Neural cell (in vitro differentiated cells): ENCODE data around the gene STX7. TPM values are rescaled to one million over a fixed set of nuclear protein-coding genes. Genes with fewer than 3 reads are reported as not detected.

ENCODE experiments used
- H2AFZ ChIP-seq: fragments of 200-600, 300-800 bp; sonication (generic), shearing (Covaris generic); 2 replicates; pipeline ENCODE4 v1.6.0; 2014; ENCODE audit warnings: low read depth, mild to moderate bottlenecking, antibody characterized with exemption, low read length, moderate library complexity
- H3F3A ChIP-seq: fragments of 200-600 bp; shearing (Covaris generic); 2 replicates; pipeline ENCODE4 v1.6.1; 2016; ENCODE audit warnings: mild to moderate bottlenecking, moderate library complexity, mixed read lengths, antibody characterized with exemption, low read length; ENCODE audit not compliant: insufficient read depth, poor library complexity, severe bottlenecking
- H3K27ac ChIP-seq: fragments of 200-600, 300-800 bp; sonication (generic), shearing (Covaris generic); 2 replicates; pipeline ENCODE4 v1.5.1; 2014; ENCODE audit warnings: mild to moderate bottlenecking, low read length, moderate library complexity
- H3K27me3 ChIP-seq: fragments of 300-800, 200-600 bp; sonication (generic), shearing (Covaris generic); 2 replicates; pipeline ENCODE4 v1.6.0; 2014; ENCODE audit warnings: mild to moderate bottlenecking, low read depth, low read length, moderate library complexity; ENCODE audit not compliant: insufficient read depth
- H3K36me3 ChIP-seq: fragments of 300-800, 200-600 bp; sonication (generic), shearing (Covaris generic); 2 replicates; pipeline ENCODE4 v1.5.1; 2014; ENCODE audit warnings: mild to moderate bottlenecking, antibody characterized with exemption, low read length, moderate library complexity; ENCODE audit not compliant: insufficient read depth
- H3K4me2 ChIP-seq: fragments of 300-800, 200-600 bp; sonication (generic), shearing (Covaris generic); 2 replicates; pipeline ENCODE4 v1.6.0; 2014; ENCODE audit warnings: mild to moderate bottlenecking, low read length
- H3K4me3 ChIP-seq: fragments of 300-800, 200-600 bp; sonication (generic), shearing (Covaris generic); 2 replicates; pipeline ENCODE4 v1.5.1; 2014; ENCODE audit warnings: mild to moderate bottlenecking, low read length, moderate library complexity
- H3K79me2 ChIP-seq: fragments of 200-600 bp; shearing (Covaris generic); replicated peaks from 2 replicates; pipeline ENCODE4 v1.6.0; 2014; ENCODE audit warnings: mild to moderate bottlenecking, low read length, moderate library complexity; ENCODE audit not compliant: insufficient read depth
- H3K9ac ChIP-seq: fragments of 300-800, 200-600 bp; sonication (generic), shearing (Covaris generic); 2 replicates; pipeline ENCODE4 v1.6.1; 2016; ENCODE audit warnings: mild to moderate bottlenecking, low read length, mixed read lengths
- H3K9me2 ChIP-seq: fragments of 200-600 bp; shearing (Covaris generic); 2 replicates; pipeline ENCODE4 v1.6.1; 2016; ENCODE audit warnings: mild to moderate bottlenecking, low read length, mixed read lengths; ENCODE audit not compliant: insufficient read depth
- H3K9me3 ChIP-seq: fragments of 200-600, 300-800 bp; sonication (generic), shearing (Covaris generic); 2 replicates; pipeline ENCODE4 v1.6.1; 2016; ENCODE audit warnings: mild to moderate bottlenecking, mixed run types, low read length, moderate library complexity, mixed read lengths
- H4K20me1 ChIP-seq: fragments of 200-600 bp; shearing (Covaris generic); 2 replicates; pipeline ENCODE4 v1.6.1; 2016; ENCODE audit warnings: mild to moderate bottlenecking, mixed run types; ENCODE audit not compliant: insufficient read depth
- EP300 ChIP-seq: fragments of 450-650 bp; conservative IDR thresholded peaks from 2 replicates; pipeline ENCODE4 v1.6.1; 2014; ENCODE audit warnings: antibody characterized with exemption, mild to moderate bottlenecking, moderate library complexity; ENCODE audit not compliant: poor library complexity, severe bottlenecking
- EZH2 ChIP-seq: fragments of 200-600, 300-800 bp; shearing (Covaris generic), sonication (generic); IDR thresholded peaks from 2 replicates; pipeline ENCODE4 v1.6.1; 2014; ENCODE audit warnings: antibody characterized with exemption, low read length, borderline replicate concordance, mild to moderate bottlenecking; ENCODE audit not compliant: insufficient read depth, poor library complexity, severe bottlenecking
- MXI1 ChIP-seq: fragments of 450-650 bp; conservative IDR thresholded peaks from 2 replicates; pipeline ENCODE4 v1.6.1; 2014; ENCODE audit warnings: antibody characterized with exemption, mild to moderate bottlenecking; ENCODE audit not compliant: poor library complexity, severe bottlenecking
- POLR2AphosphoS5 ChIP-seq: IDR thresholded peaks from 2 replicates; pipeline ENCODE4 v1.6.1; 2012
- RAD21 ChIP-seq: fragments of 450-650 bp; conservative IDR thresholded peaks from 2 replicates; pipeline ENCODE4 v1.6.1; 2014; ENCODE audit warnings: antibody characterized with exemption, mild to moderate bottlenecking, moderate library complexity
- REST ChIP-seq: IDR thresholded peaks from 2 replicates; pipeline ENCODE4 v1.6.1; 2012; ENCODE audit warnings: borderline replicate concordance
- SMC3 ChIP-seq: fragments of 450-650 bp; conservative IDR thresholded peaks from 2 replicates; pipeline ENCODE4 v1.6.1; 2014; ENCODE audit warnings: antibody characterized with exemption, mild to moderate bottlenecking, moderate library complexity; ENCODE audit not compliant: poor library complexity
- TAF1 ChIP-seq: IDR thresholded peaks from 2 replicates; pipeline ENCODE4 v1.6.1; 2012; ENCODE audit warnings: low read depth
- polyA plus RNA-seq: library from polyadenylated mRNA; depleted of rRNA; stranded (reverse); fragments of >200 nt; gene quantifications from 2 replicates; pipeline ENCODE4 v1.2.3, GENCODE V29; 2014
- TF ChIP-seq, protein P1 (sequence below): fragments of 450-650 bp; IDR thresholded peaks from 2 replicates; pipeline ENCODE4 v1.5.1; 2014; ENCODE audit warnings: antibody characterized with exemption, mild to moderate bottlenecking, moderate library complexity; ENCODE audit not compliant: poor library complexity, severe bottlenecking

Gene STX7
- polyA plus RNA-seq, 1 donor from 2014 or later: 79.5 TPM

DNA sequence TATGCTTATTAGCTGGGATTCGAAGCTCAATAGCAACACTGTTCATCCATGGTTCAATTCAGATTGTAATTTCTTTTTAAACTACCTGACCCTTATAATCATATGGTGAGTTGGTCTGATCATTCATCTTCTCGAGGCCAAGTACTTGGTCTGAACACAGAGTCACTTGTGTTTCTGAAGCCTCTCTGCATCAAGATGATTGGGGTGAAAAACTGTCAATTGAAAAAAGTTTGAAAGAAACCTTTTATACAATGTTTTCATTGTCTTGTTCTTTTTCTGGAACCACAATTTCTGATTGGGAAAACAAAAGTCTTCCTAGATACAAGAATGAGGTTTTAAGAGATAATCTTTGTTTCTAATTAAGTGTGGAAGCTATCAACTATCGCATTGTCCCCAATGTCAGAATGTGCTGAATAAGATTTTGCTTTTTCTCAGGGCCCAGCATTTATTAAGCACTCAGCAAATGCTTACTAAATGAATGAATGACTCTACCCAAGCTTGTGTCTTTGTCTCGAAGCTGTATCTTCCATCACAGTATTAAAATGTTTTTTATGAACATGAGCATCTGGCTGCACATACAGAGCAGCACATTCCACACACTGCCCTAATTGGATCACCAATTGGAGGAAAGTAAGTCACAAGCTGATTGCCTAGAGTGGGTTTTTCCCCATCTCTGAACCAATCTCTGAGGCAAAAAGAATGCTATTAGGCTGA, 66.6 kb downstream of the STX7 start:
- Histone ChIP-seq H4K20me1 (no peaks in the 10 kb centered on the region), H3F3A (no peaks in the 10 kb centered on the region), H3K4me2 (no peak overlapping the region), H3K9ac (no peak overlapping the region), H3K27ac (no peak overlapping the region), H3K9me3 (no peaks in the 10 kb centered on the region), H3K4me3 (no peak overlapping the region), H2AFZ (no peak overlapping the region), H3K9me2 (no peaks in the 10 kb centered on the region), H3K27me3 (no peaks in the 10 kb centered on the region), H3K36me3 (no peaks in the 10 kb centered on the region), H3K79me2 (no peaks in the 10 kb centered on the region)
- TF ChIP-seq REST: no peak
- TF ChIP-seq EZH2: no peak
- no peak for TF ChIP-seq MXI1

GRCh38 chr6:132445201-132445951, 67.5 kb downstream of the STX7 start:
- TF ChIP-seq SMC3: no peak
- no peak for TF ChIP-seq POLR2AphosphoS5
- no peak for TF ChIP-seq RAD21
- no peak for TF ChIP-seq EZH2
- TF ChIP-seq MXI1: no peak
- no peak for TF ChIP-seq EP300
- TF ChIP-seq, protein P1, sequence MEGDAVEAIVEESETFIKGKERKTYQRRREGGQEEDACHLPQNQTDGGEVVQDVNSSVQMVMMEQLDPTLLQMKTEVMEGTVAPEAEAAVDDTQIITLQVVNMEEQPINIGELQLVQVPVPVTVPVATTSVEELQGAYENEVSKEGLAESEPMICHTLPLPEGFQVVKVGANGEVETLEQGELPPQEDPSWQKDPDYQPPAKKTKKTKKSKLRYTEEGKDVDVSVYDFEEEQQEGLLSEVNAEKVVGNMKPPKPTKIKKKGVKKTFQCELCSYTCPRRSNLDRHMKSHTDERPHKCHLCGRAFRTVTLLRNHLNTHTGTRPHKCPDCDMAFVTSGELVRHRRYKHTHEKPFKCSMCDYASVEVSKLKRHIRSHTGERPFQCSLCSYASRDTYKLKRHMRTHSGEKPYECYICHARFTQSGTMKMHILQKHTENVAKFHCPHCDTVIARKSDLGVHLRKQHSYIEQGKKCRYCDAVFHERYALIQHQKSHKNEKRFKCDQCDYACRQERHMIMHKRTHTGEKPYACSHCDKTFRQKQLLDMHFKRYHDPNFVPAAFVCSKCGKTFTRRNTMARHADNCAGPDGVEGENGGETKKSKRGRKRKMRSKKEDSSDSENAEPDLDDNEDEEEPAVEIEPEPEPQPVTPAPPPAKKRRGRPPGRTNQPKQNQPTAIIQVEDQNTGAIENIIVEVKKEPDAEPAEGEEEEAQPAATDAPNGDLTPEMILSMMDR: no peak
- TF ChIP-seq TAF1: no peak
- no peak for TF ChIP-seq REST
- H3K4me2 ChIP-seq: no peak overlapping the region
- H4K20me1 ChIP-seq: no peaks in the 10 kb centered on the region
- H3K9ac ChIP-seq: no peak overlapping the region
- no peaks in the 10 kb centered on the region for H3F3A ChIP-seq
- H3K9me2 ChIP-seq: no peaks in the 10 kb centered on the region
- no peaks in the 10 kb centered on the region for H3K9me3 ChIP-seq
- H2AFZ ChIP-seq: no peak overlapping the region
- no peaks in the 10 kb centered on the region for H3K79me2 ChIP-seq
- no peaks in the 10 kb centered on the region for H3K36me3 ChIP-seq
- H3K27me3 ChIP-seq: no peaks in the 10 kb centered on the region
- H3K4me3 ChIP-seq: no peak overlapping the region
- H3K27ac ChIP-seq: no peak overlapping the region
